CD4-positive, alpha-beta T cell (primary cell): ENCODE data around the gene RAB24. TPM values are rescaled to one million over a fixed set of nuclear protein-coding genes. Genes with fewer than 3 reads are reported as not detected.

Experiments used
- ATAC-seq: fragments of 200-7000 bp; cut with Tn5 transposase; one replicate; pipeline ENCODE4 v1.10.0; 2022; ENCODE audit warnings: mild to moderate bottlenecking; ENCODE audit not compliant: poor library complexity
- CTCF ChIA-PET: fragments of 350-600 bp; sonication (Branson Sonifier 250); formaldehyde crosslinking; loops from one replicate; lab custom pipeline; 2021; ENCODE audit warnings: antibody characterized with exemption, inconsistent platforms; lab: Charles Lee
- POLR2A ChIA-PET: fragments of 350-600 bp; sonication (Branson Sonifier 250); formaldehyde crosslinking; loops from one replicate; lab custom pipeline; 2021; ENCODE audit warnings: antibody characterized with exemption, inconsistent platforms; lab: Charles Lee
- DNase-seq, 14 experiments: peaks; one replicate each; pipeline ENCODE4 v3.0.0-alpha.2; 2013 to 2020; ENCODE audit warnings: mixed read lengths in 2 of 14
- H3K27ac ChIP-seq, 2 donors: one replicate each; pipeline versions ENCODE4 v1.5.1 to v1.7.0; 2013; ENCODE audit warnings: low read length in 2 of 2, low read depth in 1 of 2, mild to moderate bottlenecking in 1 of 2
- H3K27me3 ChIP-seq, 2 experiments: 1 replicate in 1 of 2; 2 replicates in 1 of 2; pipeline versions ENCODE4 v1.6.1 to v1.7.0; 2013; ENCODE audit warnings: low read length in 2 of 2, control low read depth in 1 of 2, mild to moderate bottlenecking in 1 of 2, moderate library complexity in 1 of 2; ENCODE audit not compliant: insufficient read depth in 2 of 2, control insufficient read depth in 1 of 2
- H3K36me3 ChIP-seq: one replicate; pipeline ENCODE4 v1.6.1; 2013; ENCODE audit warnings: low read length, control low read depth; ENCODE audit not compliant: insufficient read depth
- H3K4me1 ChIP-seq: one replicate; pipeline ENCODE4 v1.6.1; 2013; ENCODE audit warnings: low read length, control low read depth; ENCODE audit not compliant: insufficient read depth
- H3K4me3 ChIP-seq: one replicate; pipeline ENCODE4 v1.5.1; 2013; ENCODE audit warnings: mild to moderate bottlenecking, low read length, moderate library complexity
- H3K9me3 ChIP-seq, 2 experiments: 1 replicate in 1 of 2; 2 replicates in 1 of 2; pipeline versions ENCODE4 v1.6.1 to v1.7.0; 2013; ENCODE audit warnings: low read length in 2 of 2, mild to moderate bottlenecking in 2 of 2, control low read depth in 1 of 2, moderate library complexity in 1 of 2; ENCODE audit not compliant: control insufficient read depth in 1 of 2, insufficient read depth in 1 of 2
- H3K27ac Mint-ChIP-seq: one replicate; pipeline ENCODE4 v1.8.0; 2020; ENCODE audit warnings: mixed read lengths
- H3K27me3 Mint-ChIP-seq: one replicate; pipeline ENCODE4 v1.8.0; 2021; ENCODE audit warnings: mixed read lengths
- H3K36me3 Mint-ChIP-seq: one replicate; pipeline ENCODE4 v1.8.0; 2021; ENCODE audit warnings: low read depth, mixed read lengths
- H3K4me1 Mint-ChIP-seq: one replicate; pipeline ENCODE4 v1.8.0; 2021; ENCODE audit warnings: low read depth, mixed read lengths
- H3K4me3 Mint-ChIP-seq: one replicate; pipeline ENCODE4 v1.8.0; 2020; ENCODE audit warnings: mild to moderate bottlenecking, mixed read lengths
- H3K9me3 Mint-ChIP-seq: one replicate; pipeline ENCODE4 v1.8.0; 2020; ENCODE audit warnings: mixed read lengths
- intact Hi-C, 2 experiments: fragments of 100-400 bp; cut with DNase I in 1 of 2; cut with micrococcal nuclease in 1 of 2; formaldehyde crosslinking; loops; one replicate each; pipeline versions ENCODE4 v1.15.1 to v1.9.0; 2023 to 2025; cut with DNase I, micrococcal nuclease
- total RNA-seq, 174 experiments: library from RNA in 2 of 174; stranded (reverse) in 2 of 174; gene quantifications; one replicate each; pipeline ENCODE4 v1.2.3 and lab custom pipeline; 2021 to 2026
- TF ChIP-seq, protein P1 (sequence below): fragments of 200-600 bp; IDR thresholded peaks from one replicate; pipeline ENCODE4 v1.8.0; 2022; ENCODE audit warnings: antibody characterized with exemption, mild to moderate bottlenecking

Gene RAB24
- total RNA-seq, 2 experiments from 2014 or later: 17.0 to 18.0 TPM

DNA sequence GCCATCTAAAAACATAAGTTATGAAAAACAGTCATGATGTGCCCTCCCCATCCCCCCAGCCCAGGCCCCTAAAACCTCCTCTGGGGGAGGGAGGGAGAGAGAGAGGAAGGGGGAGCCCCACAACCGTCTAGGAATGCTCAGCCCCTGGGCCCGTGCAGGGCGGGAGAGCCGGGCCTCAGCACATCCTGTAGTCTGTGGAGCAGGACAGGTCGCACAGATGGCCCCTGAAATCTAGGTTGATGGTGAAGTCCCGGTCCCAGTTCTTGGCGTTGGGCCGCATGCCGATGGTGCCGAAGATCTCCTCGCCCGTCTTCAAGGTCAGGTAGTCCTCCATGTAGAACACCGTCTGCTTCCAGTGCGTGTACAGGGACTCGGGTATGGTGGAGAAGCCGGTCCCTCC, 38.1 kb downstream of the RAB24 start:
- POLR2A ChIA-PET: no interaction called here
- CTCF ChIA-PET: no interaction called here
- TF ChIP-seq, protein P1, sequence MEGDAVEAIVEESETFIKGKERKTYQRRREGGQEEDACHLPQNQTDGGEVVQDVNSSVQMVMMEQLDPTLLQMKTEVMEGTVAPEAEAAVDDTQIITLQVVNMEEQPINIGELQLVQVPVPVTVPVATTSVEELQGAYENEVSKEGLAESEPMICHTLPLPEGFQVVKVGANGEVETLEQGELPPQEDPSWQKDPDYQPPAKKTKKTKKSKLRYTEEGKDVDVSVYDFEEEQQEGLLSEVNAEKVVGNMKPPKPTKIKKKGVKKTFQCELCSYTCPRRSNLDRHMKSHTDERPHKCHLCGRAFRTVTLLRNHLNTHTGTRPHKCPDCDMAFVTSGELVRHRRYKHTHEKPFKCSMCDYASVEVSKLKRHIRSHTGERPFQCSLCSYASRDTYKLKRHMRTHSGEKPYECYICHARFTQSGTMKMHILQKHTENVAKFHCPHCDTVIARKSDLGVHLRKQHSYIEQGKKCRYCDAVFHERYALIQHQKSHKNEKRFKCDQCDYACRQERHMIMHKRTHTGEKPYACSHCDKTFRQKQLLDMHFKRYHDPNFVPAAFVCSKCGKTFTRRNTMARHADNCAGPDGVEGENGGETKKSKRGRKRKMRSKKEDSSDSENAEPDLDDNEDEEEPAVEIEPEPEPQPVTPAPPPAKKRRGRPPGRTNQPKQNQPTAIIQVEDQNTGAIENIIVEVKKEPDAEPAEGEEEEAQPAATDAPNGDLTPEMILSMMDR: no peak
- no peaks in the 10 kb centered on the region for H3K9me3 Mint-ChIP-seq
- no peaks in the 10 kb centered on the region for H3K27me3 Mint-ChIP-seq
- Histone ChIP-seq H3K4me1 (no peaks in the 10 kb centered on the region), H3K27ac (no peak overlapping the region), H3K9me3 (no peaks in the 10 kb centered on the region), H3K27me3 (no peaks in the 10 kb centered on the region), H3K36me3 (peaks cover 91% of the 10 kb centered on the region), H3K4me3 (no peak overlapping the region)
- ATAC-seq (no peak), DNase-seq (no peak)
- no peak overlapping the region for H3K4me3 Mint-ChIP-seq
- intact Hi-C loops: no loop called here
- H3K36me3 Mint-ChIP-seq: peaks cover 91% of the 10 kb centered on the region
- H3K4me1 Mint-ChIP-seq: no peaks in the 10 kb centered on the region
- H3K27ac Mint-ChIP-seq: no peak overlapping the region

- Mint-ChIP-seq H3K4me1 (no peaks in the 10 kb centered on the region), H3K9me3 (no peaks in the 10 kb centered on the region), H3K4me3 (no peak overlapping the region), H3K36me3 (peaks cover 91% of the 10 kb centered on the region), H3K27me3 (no peaks in the 10 kb centered on the region), H3K27ac (no peak overlapping the region)
- intact Hi-C loops: no loop called here
- POLR2A ChIA-PET: no interaction called here
- CTCF ChIA-PET: interaction anchor here (1.6 kb wide), 1 partner anchor 150 kb away, joined by 5 read pairs; no protein-coding TSS in a partner anchor
- DNase-seq (no peak), ATAC-seq (no peak)
- Histone ChIP-seq H3K4me1 (no peaks in the 10 kb centered on the region), H3K36me3 (peaks cover 90% of the 10 kb centered on the region), H3K4me3 (no peak overlapping the region), H3K27ac (no peak overlapping the region), H3K9me3 (no peaks in the 10 kb centered on the region), H3K27me3 (no peaks in the 10 kb centered on the region)
- TF ChIP-seq, protein P1: no peak
Measured at GRCh38 chr5:177264178-177264577, 39.3 kb downstream of the RAB24 start.

- Mint-ChIP-seq H3K27me3 (no peaks in the 10 kb centered on the region), H3K36me3 (peaks cover 93% of the 10 kb centered on the region), H3K9me3 (no peaks in the 10 kb centered on the region), H3K4me3 (no peak overlapping the region), H3K27ac (no peak overlapping the region), H3K4me1 (no peaks in the 10 kb centered on the region)
- ChIA-PET POLR2A (no interaction called here), CTCF (no interaction called here)
- H3K36me3 ChIP-seq: peaks cover 87% of the 10 kb centered on the region
- H3K4me1 ChIP-seq: no peaks in the 10 kb centered on the region
- H3K9me3 ChIP-seq: no peaks in the 10 kb centered on the region
- no peak overlapping the region for H3K27ac ChIP-seq
- ATAC-seq (no peak), DNase-seq (no peak)
- TF ChIP-seq, protein P1: no peak
- intact Hi-C loops: no loop called here
- H3K4me3 ChIP-seq: no peak overlapping the region
- H3K27me3 ChIP-seq: no peaks in the 10 kb centered on the region
Measured at GRCh38 chr5:177261510-177261909, 42.0 kb downstream of the RAB24 start.
